ENCODE measurements around the gene SPOP. TPM values are rescaled to one million over a fixed set of nuclear protein-coding genes. Genes with fewer than 3 reads are reported as not detected.
"Not testable (repeated sequence)": the region's sequence is repeated elsewhere in the genome, so short reads cannot be mapped to it uniquely, and the experiment has no call there.

The SPOP gene
- total RNA-seq, 2 experiments from 2014 or later, result 66.9 to 69.2 TPM

GRCh38 chr17:49550764-49551163, 127.1 kb downstream of the SPOP start:
- H3K27ac Mint-ChIP-seq; H3K4me3 Mint-ChIP-seq; intact Hi-C loops (cut with micrococcal nuclease); H3K27me3 Mint-ChIP-seq (ENCODE audit: low read depth); H3K9me3 Mint-ChIP-seq; H3K36me3 Mint-ChIP-seq (ENCODE audit: low read depth); H3K4me1 Mint-ChIP-seq (ENCODE audit: low read depth); DNase-seq; CTCF ChIA-PET: not testable (repeated sequence)

GRCh38 chr17:49549691-49550678, 127.9 kb downstream of the SPOP start:
- Mint-ChIP-seq H3K4me3 (no peak overlapping the region), H3K4me1 (ENCODE audit: low read depth) (no peaks in the 10 kb centered on the region), H3K9me3 (no peaks in the 10 kb centered on the region), H3K27me3 (ENCODE audit: low read depth) (no peaks in the 10 kb centered on the region), H3K36me3 (ENCODE audit: low read depth) (no peaks in the 10 kb centered on the region), H3K27ac (no peak overlapping the region)
- DNase-seq, result no peak
- intact Hi-C loops (cut with micrococcal nuclease), result no loop called here
- CTCF ChIA-PET, result interaction anchor here (0.7 kb wide), 1 partner anchor 53 kb away, joined by 4 read pairs; no protein-coding TSS in a partner anchor

GRCh38 chr17:49549311-49549605, 128.6 kb downstream of the SPOP start:
- intact Hi-C loops (cut with micrococcal nuclease), result no loop called here
- Mint-ChIP-seq H3K9me3 (no peaks in the 10 kb centered on the region), H3K4me1 (ENCODE audit: low read depth) (no peaks in the 10 kb centered on the region), H3K36me3 (ENCODE audit: low read depth) (no peaks in the 10 kb centered on the region), H3K27me3 (ENCODE audit: low read depth) (no peaks in the 10 kb centered on the region), H3K4me3 (no peak overlapping the region), H3K27ac (no peak overlapping the region)
- DNase-seq, result no peak
- CTCF ChIA-PET, result interaction anchor here (0.7 kb wide), 1 partner anchor 52 kb away, joined by 4 read pairs; no protein-coding TSS in a partner anchor

Other genes starting within 250 kb of the SPOP start
- under 1 TPM; 0.12 TPM for gene NGFR, start 182.8 kb downstream of the SPOP start, total RNA-seq
- gene NXPH3, start 102.2 kb downstream of the SPOP start, total RNA-seq, result under 1 TPM; 0.25 to 0.26 TPM
- gene SLC35B1, start 29.9 kb upstream of the SPOP start, total RNA-seq, result 10 to 100 TPM; 35.3 to 39.5 TPM
- 10 to 100 TPM; 17.7 TPM for gene FAM117A, start 86.0 kb upstream of the SPOP start, total RNA-seq
- gene KAT7, start 110.6 kb upstream of the SPOP start, total RNA-seq, result 10 to 100 TPM; 83.9 to 85.8 TPM
- gene TAC4, start 170.0 kb upstream of the SPOP start, total RNA-seq, result not detected

Data from activated naive CD4-positive, alpha-beta T cell treated with anti-CD3 and anti-CD28 coated beads for 36 hours (primary cell).